HepG2 (cell line): ENCODE results near the gene LUZP2. TPM values are rescaled to one million over a fixed set of nuclear protein-coding genes. Genes with fewer than 3 reads are reported as not detected.

Experiments
- ATAC-seq: fragments of 200-7000 bp; cut with Tn5 transposase; 3 replicates; pipeline ENCODE4 v1.9.1; 2020; ENCODE audit warnings: mild to moderate bottlenecking, moderate library complexity
- BruUV-seq: library from RNA; stranded (reverse); fragments of 400-500 nt; replicated peaks from 2 replicates; lab custom pipeline; 2021; lab: Mats Ljungman, UMichigan
- CTCF ChIA-PET: fragments of 300-600 bp; formaldehyde crosslinking; extraction: SDS; loops from one replicate; lab custom pipeline; 2021; ENCODE audit warnings: low total read pairs, inconsistent platforms, low intra/inter-chr PET ratio; lab: Yijun Ruan, JAX
- POLR2A ChIA-PET: fragments of 350-600 bp; sonication (Branson Sonifier 250); formaldehyde crosslinking; loops from one replicate; lab custom pipeline; 2020; ENCODE audit warnings: antibody characterized with exemption, inconsistent platforms; lab: Yijun Ruan, JAX
- DNase-seq: peaks from one replicate; pipeline ENCODE4 v3.0.0-alpha.2; 2015; ENCODE audit warnings: low spot score
- FAIRE-seq: peaks from 3 replicates; lab custom pipeline; 2011; peaks lifted over from hg19 to GRCh38; lab: Jason Lieb, UNC
- H2AFZ ChIP-seq: one replicate; pipeline ENCODE4 v1.6.1; 2011; ENCODE audit warnings: low read length, inconsistent platforms
- H3K27ac ChIP-seq: fragments of 300-600 bp; 3 replicates; pipeline ENCODE4 v1.8.0; 2011; ENCODE audit warnings: mixed run types, mild to moderate bottlenecking, mixed read lengths, low read length, inconsistent platforms; ENCODE audit not compliant: insufficient read depth; ENCODE audit errors: extremely low read length
- H3K27me3 ChIP-seq, 2 experiments: fragments of 200-600 bp in 1 of 2; 2 replicates in 1 of 2; 3 replicates in 1 of 2; pipeline versions ENCODE4 v1.6.0 to v1.8.0; 2011; ENCODE audit warnings: low read length in 2 of 2, mild to moderate bottlenecking in 2 of 2, moderate library complexity in 2 of 2, inconsistent platforms in 1 of 2; ENCODE audit not compliant: insufficient read depth in 2 of 2, control insufficient read depth in 1 of 2
- H3K36me3 ChIP-seq, 2 experiments: fragments of 200-600 bp in 1 of 2; replicated peaks in 1 of 2; 2 replicates in 1 of 2; 3 replicates in 1 of 2; pipeline versions ENCODE4 v1.5.1 to v1.8.0; 2011; ENCODE audit warnings: low read length in 2 of 2, inconsistent platforms in 1 of 2; ENCODE audit not compliant: insufficient read depth in 2 of 2, control insufficient read depth in 1 of 2
- H3K4me1 ChIP-seq: 2 replicates; pipeline ENCODE4 v1.5.1; 2012; ENCODE audit warnings: low read length, inconsistent platforms; ENCODE audit not compliant: insufficient read depth
- H3K4me2 ChIP-seq: 2 replicates; pipeline ENCODE4 v1.6.0; 2011; ENCODE audit warnings: low read depth, low read length, inconsistent platforms
- H3K4me3 ChIP-seq, 3 experiments: fragments of 200-600 bp in 1 of 3; sonication (generic), shearing (Covaris generic) in 1 of 3; replicated peaks in 1 of 3; 2 replicates each; pipeline ENCODE4 v1.5.1; 2011 to 2016; ENCODE audit warnings: low read length in 3 of 3, inconsistent platforms in 2 of 3, low read depth in 2 of 3, mild to moderate bottlenecking in 2 of 3, control low read depth in 1 of 3, mixed read lengths in 1 of 3; ENCODE audit not compliant: insufficient read depth in 1 of 3
- H3K79me2 ChIP-seq: one replicate; pipeline ENCODE4 v1.6.1; 2011; ENCODE audit warnings: low read length, inconsistent platforms; ENCODE audit not compliant: insufficient read depth
- H3K9ac ChIP-seq: 2 replicates; pipeline ENCODE4 v1.6.0; 2011; ENCODE audit warnings: mild to moderate bottlenecking, low read depth, low read length, inconsistent platforms; ENCODE audit not compliant: insufficient read depth
- H3K9me3 ChIP-seq: 2 replicates; pipeline ENCODE4 v1.5.1; 2012; ENCODE audit warnings: mild to moderate bottlenecking, low read length
- H4K20me1 ChIP-seq: 2 replicates; pipeline ENCODE4 v1.6.0; 2011; ENCODE audit warnings: inconsistent platforms, mild to moderate bottlenecking, low read length, moderate library complexity; ENCODE audit not compliant: insufficient read depth
- ARID2 ChIP-seq: sonication (generic); formaldehyde crosslinking; IDR thresholded peaks from 2 replicates; pipeline ENCODE4 v1.8.1; 2022; ENCODE audit warnings: mild to moderate bottlenecking, missing genetic modification reagents, borderline replicate concordance
- BCL6 ChIP-seq: IDR thresholded peaks from 2 replicates; pipeline ENCODE4 v1.6.1; 2016; ENCODE audit warnings: missing genetic modification reagents, missing compliant biosample characterization
- FUBP1 ChIP-seq: sonication (generic); formaldehyde crosslinking; IDR thresholded peaks from 2 replicates; pipeline ENCODE4 v1.5.1; 2020; ENCODE audit warnings: missing genetic modification reagents, mild to moderate bottlenecking, borderline replicate concordance
- HOXA3 ChIP-seq: sonication (generic); formaldehyde crosslinking; IDR thresholded peaks from 2 replicates; pipeline ENCODE4 v1.5.0; 2020; ENCODE audit warnings: missing genetic modification reagents
- PAX8 ChIP-seq: sonication (generic); formaldehyde crosslinking; IDR thresholded peaks from 2 replicates; pipeline ENCODE4 v1.8.0; 2022; ENCODE audit warnings: mild to moderate bottlenecking, missing genetic modification reagents, borderline replicate concordance
- ZFP36 ChIP-seq: fragments of 150-350 bp; IDR thresholded peaks from 2 replicates; pipeline ENCODE4 v1.6.1; 2018; ENCODE audit warnings: borderline replicate concordance, low read length, low read depth; ENCODE audit not compliant: partially characterized antibody
- ZNF354B ChIP-seq: sonication (generic); formaldehyde crosslinking; IDR thresholded peaks from 2 replicates; pipeline ENCODE4 v1.8.0; 2022; ENCODE audit warnings: mild to moderate bottlenecking, missing genetic modification reagents
- WGBS: methylation state at CpG from one replicate; pipeline ENCODE4 v1.1.6; 2017; ENCODE audit warnings: low lambda C conversion rate; 5-methylcytosine and 5-hydroxymethylcytosine counted together
- in situ Hi-C: cut with HindIII; loops from 2 replicates; pipeline ENCODE4 v1.10.0; 2017; ENCODE audit warnings: low pct_unique_long_range_greater_than_20kb; ENCODE audit not compliant: extremely low pct_ligation_motif_present
- intact Hi-C: fragments of 100-400 bp; cut with micrococcal nuclease; formaldehyde crosslinking; loops from one replicate; pipeline ENCODE4 v1.10.0; 2022; ENCODE audit not compliant: unreplicated experiment
- polyA plus RNA-seq, 8 experiments: library from polyadenylated mRNA; depleted of rRNA in 3 of 8; stranded (reverse) in 7 of 8; unstranded in 1 of 8; fragments of >200 nt; fragmentation: Illumina TruSeq in 4 of 8; extraction: Trizol in 4 of 8; gene quantifications; 2 replicates each; pipeline versions ENCODE4 v1.2.1 to v1.2.3, GENCODE V29; 2011 to 2016; ENCODE audit warnings: low read depth in 4 of 8, missing spikeins in 1 of 8, mixed read lengths in 1 of 8; ENCODE audit not compliant: insufficient read depth in 1 of 8
- total RNA-seq, 5 experiments: library from RNA; depleted of rRNA; stranded (reverse); fragments of >200 nt; fragmentation: Illumina TruSeq; extraction: Trizol; gene quantifications; 2 replicates each; pipeline ENCODE4 v1.2.3, GENCODE V29; 2016; ENCODE audit warnings: low read depth in 1 of 5
- TF ChIP-seq, protein P1 (sequence below): sonication (generic); formaldehyde crosslinking; IDR thresholded peaks from 2 replicates; pipeline ENCODE4 v1.4.0; 2020; ENCODE audit warnings: missing genetic modification reagents

LUZP2 gene
- total and polyA plus RNA-seq, 2 of the 13 experiments (the other 11 are each of a cell fraction or from before 2014, with no cell fraction given) = not detected

- in situ Hi-C loops = no loop called here
- DNase-seq (no peak), FAIRE-seq (no peak), ATAC-seq (no peak)
- H3K4me1 ChIP-seq = no peaks in the 10 kb centered on the region
- no peaks in the 10 kb centered on the region for H3K27me3 ChIP-seq
- no peak for TF ChIP-seq BCL6
- no peak for TF ChIP-seq ZNF354B (CRISPR knock-in tag)
- no peak for TF ChIP-seq PAX8
- no peak for TF ChIP-seq ZFP36
- TF ChIP-seq ARID2 = no peak
- TF ChIP-seq, protein P1, sequence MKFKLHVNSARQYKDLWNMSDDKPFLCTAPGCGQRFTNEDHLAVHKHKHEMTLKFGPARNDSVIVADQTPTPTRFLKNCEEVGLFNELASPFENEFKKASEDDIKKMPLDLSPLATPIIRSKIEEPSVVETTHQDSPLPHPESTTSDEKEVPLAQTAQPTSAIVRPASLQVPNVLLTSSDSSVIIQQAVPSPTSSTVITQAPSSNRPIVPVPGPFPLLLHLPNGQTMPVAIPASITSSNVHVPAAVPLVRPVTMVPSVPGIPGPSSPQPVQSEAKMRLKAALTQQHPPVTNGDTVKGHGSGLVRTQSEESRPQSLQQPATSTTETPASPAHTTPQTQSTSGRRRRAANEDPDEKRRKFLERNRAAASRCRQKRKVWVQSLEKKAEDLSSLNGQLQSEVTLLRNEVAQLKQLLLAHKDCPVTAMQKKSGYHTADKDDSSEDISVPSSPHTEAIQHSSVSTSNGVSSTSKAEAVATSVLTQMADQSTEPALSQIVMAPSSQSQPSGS = no peak
- TF ChIP-seq FUBP1 = no peak
- no peak for TF ChIP-seq HOXA3
- H4K20me1 ChIP-seq = no peaks in the 10 kb centered on the region
- H3K4me2 ChIP-seq = no peak overlapping the region
- ChIA-PET CTCF (no interaction called here), POLR2A (no interaction called here)
- H3K9ac ChIP-seq = no peak overlapping the region
- BruUV-seq = no TSS peak
- intact Hi-C loops = no loop called here
- no peaks in the 10 kb centered on the region for H3K79me2 ChIP-seq
- H3K9me3 ChIP-seq = no peaks in the 10 kb centered on the region; the same call in 1 of the 2 replicates
- H3K27ac ChIP-seq = no peak overlapping the region
- H3K4me3 ChIP-seq = no peak overlapping the region
- H3K36me3 ChIP-seq = no peaks in the 10 kb centered on the region
- 3% methylated on average over 5 of the region's 5 CpGs for WGBS
- H2AFZ ChIP-seq = no peak overlapping the region
Observed at GRCh38 chr11:24667353-24667968, 170.6 kb downstream of the LUZP2 start.
